Ammon's horn (tissue), 1 donor: ENCODE measurements around the gene ITPKC.
"Not testable (repeated sequence)": the region's sequence is repeated elsewhere in the genome, so short reads cannot be mapped to it uniquely, and the experiment has no call there.

Experiments used
- DNase-seq: peaks from one replicate; pipeline ENCODE4 v3.0.0-alpha.2; 2016; ENCODE audit warnings: low spot score

Gene ITPKC

DNA sequence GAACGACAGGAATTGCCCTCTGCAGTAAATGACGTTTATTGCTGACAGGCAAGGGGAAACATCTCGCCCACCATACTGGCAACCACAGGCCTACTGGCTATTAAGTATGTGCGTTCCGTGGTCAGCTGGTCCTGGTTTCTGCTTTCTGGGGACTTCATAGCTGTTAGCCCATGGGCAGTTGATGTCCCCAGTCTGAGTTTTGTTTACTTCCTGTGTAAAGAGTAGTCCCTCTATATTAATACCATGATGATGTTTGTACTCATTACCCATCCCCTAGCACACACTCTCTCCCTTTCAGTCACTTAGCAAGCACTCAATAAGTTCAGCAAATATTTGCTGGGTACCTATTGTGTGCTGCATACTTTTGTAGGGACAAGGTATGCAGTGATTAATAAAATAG, 52.0 kb downstream of the ITPKC start:
- DNase-seq, result no peak

GRCh38 chr19:40771101-40771862, 54.4 kb downstream of the ITPKC start:
- not testable (repeated sequence) for DNase-seq

GRCh38 chr19:40774916-40775631, 58.2 kb downstream of the ITPKC start, which contains the start of gene MIA:
Gene MIA (plus strand): TSS chr19:40775521. CDS start chr19:40775543, 22 bp downstream.
- DNase-seq, result no peak

DNA sequence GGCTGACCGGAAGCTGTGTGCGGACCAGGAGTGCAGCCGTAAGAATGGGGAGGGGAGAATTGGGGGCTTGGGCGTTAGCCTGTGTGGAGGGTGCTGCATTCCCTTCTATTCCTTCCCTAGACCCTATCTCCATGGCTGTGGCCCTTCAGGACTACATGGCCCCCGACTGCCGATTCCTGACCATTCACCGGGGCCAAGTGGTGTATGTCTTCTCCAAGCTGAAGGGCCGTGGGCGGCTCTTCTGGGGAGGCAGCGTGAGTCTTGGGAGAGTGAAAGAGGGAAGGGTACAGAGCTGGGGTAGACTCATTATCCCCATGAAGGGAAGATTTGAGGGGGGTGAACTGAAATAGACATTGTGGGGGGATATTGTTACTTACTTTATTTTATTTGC, 58.7 kb downstream of the ITPKC start:
- no peak for DNase-seq

- DNase-seq, result no peak
Observed at GRCh38 chr19:40776364-40776763, 59.5 kb downstream of the ITPKC start.

DNA sequence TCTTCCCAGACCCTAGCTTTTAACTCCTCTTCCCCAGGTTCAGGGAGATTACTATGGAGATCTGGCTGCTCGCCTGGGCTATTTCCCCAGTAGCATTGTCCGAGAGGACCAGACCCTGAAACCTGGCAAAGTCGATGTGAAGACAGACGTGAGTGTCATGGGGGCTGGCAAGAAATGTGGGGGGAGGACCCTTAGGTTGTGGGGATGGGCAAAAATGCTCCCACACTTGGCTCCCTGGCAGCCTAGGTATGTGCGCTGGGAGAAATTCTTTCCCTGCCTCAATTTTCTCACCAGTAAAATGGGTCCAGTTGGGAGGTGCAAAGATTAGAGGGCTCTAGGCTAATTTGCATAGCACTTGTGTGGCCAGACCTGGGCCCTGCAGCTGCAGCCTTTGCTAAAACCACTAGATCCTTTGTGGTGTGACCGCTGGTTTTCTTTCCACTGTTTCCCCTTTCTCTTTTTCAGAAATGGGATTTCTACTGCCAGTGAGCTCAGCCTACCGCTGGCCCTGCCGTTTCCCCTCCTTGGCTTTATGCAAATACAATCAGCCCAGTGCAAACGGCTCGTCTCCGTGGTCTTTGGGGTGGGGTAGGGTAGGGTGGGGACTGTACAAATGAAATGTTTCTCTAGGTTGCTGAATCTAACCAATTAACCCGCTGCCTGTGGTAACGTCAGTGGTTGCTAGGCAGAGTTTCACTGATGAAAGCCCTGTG, 60.2 kb downstream of the ITPKC start:
- peak; percentile 98 for DNase-seq

DNA sequence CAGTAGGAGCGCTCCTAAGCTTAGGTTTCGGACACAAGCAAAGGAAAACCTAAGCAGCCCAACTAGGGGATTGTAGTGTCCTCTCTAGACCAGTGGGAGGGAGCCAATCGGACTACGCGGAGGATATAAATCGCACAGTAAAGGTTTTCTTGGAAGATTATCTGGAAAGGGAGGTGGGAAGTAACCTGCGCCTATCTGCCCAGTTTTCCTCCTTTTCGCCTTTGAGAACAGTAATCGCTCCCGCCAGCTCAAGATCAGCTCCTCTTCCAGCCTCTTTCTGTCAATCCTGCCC, 60.7 kb downstream of the ITPKC start:
- DNase-seq, result no peak

DNA sequence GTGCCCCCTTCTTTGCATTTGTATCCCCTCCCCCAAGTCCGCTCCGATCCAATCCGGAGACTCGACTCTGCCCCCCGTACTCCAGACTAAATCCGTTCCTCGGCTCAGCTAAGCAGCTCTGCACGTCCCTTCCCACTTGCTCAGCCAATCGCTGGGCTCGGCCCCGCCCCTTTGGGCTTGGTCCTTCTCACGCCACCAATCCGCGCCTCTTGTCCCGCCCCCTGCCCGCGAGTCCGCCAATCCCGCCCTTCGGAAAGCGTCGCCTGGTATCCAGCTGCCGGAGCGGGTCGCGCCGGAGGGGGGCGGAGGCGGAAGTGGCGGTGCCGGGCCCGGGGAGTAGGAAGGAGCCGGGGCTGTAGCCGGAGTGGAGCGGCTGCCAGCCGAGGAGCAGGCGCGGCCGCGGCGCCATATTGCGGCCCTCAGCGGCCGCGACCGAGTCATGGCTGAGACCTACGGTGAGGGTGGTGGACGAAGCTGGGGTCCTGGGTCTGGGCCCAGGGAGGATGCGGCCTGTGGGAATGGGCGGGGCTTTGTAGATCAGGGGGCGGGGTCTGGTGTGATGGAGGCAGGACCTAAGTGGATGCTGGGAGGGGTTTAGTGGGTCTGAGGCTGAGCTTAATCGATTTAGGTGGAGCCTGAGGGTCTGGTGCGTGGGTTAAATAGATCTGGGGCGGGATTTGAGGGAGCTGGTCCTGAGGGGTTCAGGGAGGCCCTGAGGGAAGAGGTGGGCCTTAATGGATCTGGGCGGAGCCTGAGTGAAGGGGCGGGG, 61.2 kb downstream of the ITPKC start, which contains the start of gene RAB4B:
Gene RAB4B (plus strand): TSS at position 311 of the 769 bp plus-strand sequence. CDS start 129 bp downstream, at position 440.
- peak; percentile 100 for DNase-seq

DNA sequence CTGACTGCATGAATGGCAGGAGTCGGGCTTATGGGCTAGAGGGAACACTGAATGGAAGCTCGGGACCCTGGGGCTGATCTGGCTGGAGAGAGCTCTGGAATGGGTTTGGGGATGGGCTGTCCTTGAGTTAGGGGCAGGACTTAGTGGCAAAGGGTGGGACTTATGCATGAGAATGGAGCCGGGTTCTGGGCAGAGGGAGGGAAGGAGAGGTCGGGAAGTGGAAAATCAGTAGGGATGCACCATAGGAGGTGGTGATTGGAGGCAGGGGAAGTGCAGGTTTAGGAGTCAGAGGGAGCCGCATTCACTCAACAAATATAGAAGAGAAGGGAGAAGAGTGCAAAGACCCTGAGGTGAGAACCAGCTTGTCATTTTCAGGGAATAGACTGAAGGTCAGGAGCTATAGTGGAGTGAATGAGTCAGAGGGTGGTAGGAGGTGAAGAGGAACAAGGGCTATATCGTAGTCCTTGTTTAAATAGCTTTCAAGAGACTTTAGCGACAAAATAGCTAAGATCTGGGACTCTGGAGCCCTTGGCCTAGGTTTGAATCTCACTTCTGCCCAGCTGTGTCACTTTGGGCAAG, 61.9 kb downstream of the ITPKC start:
- no peak for DNase-seq

GRCh38 chr19:40780582-40780981, 63.7 kb downstream of the ITPKC start:
- DNase-seq, result no peak

DNA sequence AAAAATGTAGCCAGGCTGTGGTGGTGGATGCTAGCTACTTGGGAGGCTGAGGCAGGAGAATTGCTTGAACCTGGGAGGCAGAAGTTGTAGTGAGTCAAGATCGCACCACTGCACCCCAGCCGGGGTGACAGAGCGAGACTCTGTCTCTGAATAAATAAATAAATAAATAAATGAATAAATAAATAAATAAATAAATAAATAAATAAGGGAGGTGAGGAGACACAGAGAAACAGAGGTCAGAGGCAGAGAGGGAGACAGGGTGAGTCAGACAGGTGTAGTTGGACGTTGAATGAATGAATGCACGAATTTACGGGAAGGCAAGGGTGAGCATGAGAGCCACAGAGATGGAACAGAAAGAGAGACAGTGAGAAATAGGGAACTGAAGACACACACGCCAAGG, 64.2 kb downstream of the ITPKC start:
- no peak for DNase-seq

DNA sequence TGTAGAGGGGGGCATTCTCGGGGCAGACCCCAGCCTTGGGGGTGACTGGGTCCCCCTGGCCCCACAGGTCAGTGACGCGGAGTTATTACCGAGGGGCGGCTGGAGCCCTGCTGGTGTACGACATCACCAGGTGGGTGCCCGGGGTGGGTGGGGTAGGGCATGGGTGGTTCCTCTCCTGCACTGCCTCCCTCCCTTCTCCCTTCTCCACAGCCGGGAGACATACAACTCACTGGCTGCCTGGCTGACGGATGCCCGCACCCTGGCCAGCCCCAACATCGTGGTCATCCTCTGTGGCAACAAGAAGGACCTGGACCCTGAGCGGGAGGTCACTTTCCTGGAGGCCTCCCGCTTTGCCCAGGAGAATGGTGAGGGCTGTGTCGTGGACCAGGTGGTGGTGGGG, 66.8 kb downstream of the ITPKC start:
- DNase-seq, result no peak

DNA sequence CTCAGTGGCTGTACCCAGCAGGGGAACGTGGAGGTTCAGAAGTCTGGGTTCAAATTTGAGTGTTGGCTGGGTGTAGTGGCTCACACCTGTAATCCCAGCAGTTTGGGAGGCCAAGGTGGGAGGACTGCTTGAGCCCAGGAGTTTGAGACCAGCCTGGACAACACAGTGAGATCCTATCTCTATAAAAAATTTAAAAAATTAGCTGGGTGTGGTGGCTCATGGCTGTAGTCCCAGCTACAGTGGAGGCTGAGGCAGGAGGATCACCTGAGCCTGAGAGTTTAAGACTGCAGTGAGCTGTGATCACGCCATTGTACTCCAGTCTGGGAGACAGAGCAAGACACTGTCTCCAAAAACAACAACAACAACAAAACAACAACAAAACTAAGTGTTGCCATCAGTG, 67.2 kb downstream of the ITPKC start:
- not testable (repeated sequence) for DNase-seq

DNA sequence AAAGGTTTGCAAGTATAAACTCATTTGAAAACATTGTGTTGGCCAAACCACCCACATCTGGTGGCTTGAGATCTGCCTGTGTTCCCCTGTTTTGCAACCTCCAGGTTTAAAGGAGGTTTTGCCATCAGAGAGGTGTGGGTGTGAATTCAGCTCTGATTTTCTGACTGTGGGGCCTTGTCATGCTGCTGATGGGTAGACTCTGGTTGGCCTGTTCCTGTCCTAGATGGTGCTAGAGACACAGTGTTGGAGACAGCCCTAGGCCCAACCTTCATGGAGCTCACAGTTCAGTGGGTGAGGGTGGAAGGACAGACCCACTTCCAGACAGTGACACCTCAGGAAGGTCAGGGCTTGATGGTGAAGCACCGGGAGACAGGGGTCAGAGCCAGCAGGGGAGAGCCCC, 68.6 kb downstream of the ITPKC start:
- no peak for DNase-seq

DNA sequence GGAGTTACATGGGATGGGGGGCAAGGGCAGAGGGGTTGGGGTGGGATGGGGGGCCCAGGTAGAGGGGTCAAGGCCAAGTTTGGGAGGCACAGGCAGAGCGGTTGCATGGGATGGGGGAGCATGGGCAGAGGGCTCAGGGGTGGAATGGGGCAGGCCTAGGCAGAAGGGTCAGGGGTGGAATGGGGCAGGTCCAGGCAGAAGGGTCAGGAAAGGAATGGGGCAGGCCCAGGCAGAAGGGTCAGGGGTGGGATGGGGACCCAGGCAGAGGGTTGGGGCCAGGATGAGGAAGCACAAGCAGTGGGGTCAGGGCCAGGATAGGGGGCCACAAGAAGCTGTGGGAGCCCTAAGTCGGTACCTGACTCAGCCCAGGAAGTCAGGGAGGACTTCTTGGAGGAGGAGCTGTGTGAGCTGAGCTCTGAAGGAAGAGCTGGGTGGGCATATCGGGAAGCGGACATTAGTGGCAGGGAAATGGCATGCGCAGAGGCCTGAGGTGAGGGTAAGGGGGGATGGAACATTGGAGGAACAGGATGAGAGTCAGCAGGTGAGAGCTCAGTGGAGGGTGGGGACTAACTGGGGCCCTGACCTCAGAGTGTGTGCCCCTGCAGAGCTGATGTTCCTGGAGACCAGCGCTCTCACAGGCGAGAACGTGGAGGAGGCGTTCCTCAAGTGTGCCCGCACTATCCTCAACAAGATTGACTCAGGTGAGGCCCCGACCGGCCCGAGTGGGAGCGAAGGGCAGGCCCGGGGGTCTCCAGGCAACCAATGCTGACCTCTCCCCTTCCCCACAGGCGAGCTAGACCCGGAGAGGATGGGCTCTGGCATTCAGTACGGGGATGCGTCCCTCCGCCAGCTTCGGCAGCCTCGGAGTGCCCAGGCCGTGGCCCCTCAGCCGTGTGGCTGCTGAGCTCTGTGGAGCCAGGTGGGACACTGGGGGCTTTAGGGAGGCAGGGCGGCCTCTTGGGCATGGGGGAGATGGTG, 69.4 kb downstream of the ITPKC start:
- no peak for DNase-seq
